WI38 (cell line): ENCODE data around the gene ZZZ3.

Experiments used
- H3K4me3 ChIP-seq: 2 replicates; pipeline ENCODE4 v1.5.1; 2011; ENCODE audit warnings: low read depth, mild to moderate bottlenecking, control low read depth, low read length
- TF ChIP-seq, protein P1 (sequence below): IDR thresholded peaks from 2 replicates; pipeline ENCODE4 v1.5.1; 2012; ENCODE audit warnings: low read depth, mild to moderate bottlenecking, control low read depth, low read length

Gene ZZZ3

DNA sequence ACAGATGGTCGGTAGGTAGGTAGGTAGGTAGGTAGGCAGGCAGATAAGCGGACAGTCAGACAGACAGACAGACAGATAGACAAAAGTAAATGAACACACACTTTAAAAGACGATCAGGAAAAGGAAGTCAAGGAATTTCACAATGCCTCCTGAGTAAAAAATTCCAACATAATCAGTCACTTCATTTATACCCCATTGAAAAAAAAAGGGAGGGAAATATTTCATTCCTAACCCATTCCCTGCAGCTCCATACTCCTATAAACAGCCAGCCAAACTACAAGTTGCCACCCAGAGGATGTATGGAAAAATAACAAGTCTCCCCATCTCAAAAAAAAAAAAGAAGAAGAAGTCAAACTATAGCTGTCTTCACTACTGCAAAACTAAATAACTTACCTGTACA lies 43.4 kb downstream of the ZZZ3 start:
- TF ChIP-seq, protein P1, sequence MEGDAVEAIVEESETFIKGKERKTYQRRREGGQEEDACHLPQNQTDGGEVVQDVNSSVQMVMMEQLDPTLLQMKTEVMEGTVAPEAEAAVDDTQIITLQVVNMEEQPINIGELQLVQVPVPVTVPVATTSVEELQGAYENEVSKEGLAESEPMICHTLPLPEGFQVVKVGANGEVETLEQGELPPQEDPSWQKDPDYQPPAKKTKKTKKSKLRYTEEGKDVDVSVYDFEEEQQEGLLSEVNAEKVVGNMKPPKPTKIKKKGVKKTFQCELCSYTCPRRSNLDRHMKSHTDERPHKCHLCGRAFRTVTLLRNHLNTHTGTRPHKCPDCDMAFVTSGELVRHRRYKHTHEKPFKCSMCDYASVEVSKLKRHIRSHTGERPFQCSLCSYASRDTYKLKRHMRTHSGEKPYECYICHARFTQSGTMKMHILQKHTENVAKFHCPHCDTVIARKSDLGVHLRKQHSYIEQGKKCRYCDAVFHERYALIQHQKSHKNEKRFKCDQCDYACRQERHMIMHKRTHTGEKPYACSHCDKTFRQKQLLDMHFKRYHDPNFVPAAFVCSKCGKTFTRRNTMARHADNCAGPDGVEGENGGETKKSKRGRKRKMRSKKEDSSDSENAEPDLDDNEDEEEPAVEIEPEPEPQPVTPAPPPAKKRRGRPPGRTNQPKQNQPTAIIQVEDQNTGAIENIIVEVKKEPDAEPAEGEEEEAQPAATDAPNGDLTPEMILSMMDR, result no peak
- no peak overlapping the region for H3K4me3 ChIP-seq

DNA sequence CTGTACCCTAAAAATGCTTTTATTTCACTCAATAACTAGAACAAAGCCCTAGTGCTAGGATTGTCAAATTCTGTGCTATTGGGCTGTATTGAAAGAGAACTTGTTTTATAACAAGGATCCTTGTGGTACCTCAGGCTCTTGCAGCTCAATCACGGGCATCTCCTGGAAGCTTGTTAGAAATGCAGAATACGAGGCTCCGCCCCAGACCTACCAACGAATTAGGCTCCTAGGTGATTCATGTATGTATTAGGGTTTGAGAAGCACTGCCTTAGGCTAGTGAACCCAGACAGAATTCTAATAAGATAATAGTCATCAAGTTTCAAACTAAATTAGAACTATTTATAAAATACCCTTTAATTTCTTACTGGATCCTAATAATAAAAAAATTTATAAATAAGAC lies 45.6 kb downstream of the ZZZ3 start:
- TF ChIP-seq, protein P1, result no peak
- no peak overlapping the region for H3K4me3 ChIP-seq
